Suprapubic skin (tissue), 4 donors: ENCODE measurements around the gene TNIP3.

Source experiments
- EP300 ChIP-seq: sonication (generic); formaldehyde crosslinking; IDR thresholded peaks from one replicate; pipeline ENCODE4 v1.6.1; 2017; ENCODE audit warnings: antibody characterized with exemption
- POLR2A ChIP-seq, 2 donors: fragments of 450-650 bp; IDR thresholded peaks; one replicate each; pipeline ENCODE4 v1.6.1; 2017; ENCODE audit warnings: antibody characterized with exemption in 2 of 2, mild to moderate bottlenecking in 2 of 2, moderate library complexity in 2 of 2
- POLR2AphosphoS5 ChIP-seq, 3 donors: sonication (generic); formaldehyde crosslinking; IDR thresholded peaks; one replicate each; pipeline ENCODE4 v1.6.1; 2017; ENCODE audit warnings: antibody characterized with exemption in 3 of 3
- TF ChIP-seq, protein P1 (sequence below), 2 donors: fragments of 200-600 bp in 1 of 2; fragments of 450-650 bp in 1 of 2; sonication (generic) in 1 of 2; IDR thresholded peaks; one replicate each; pipeline ENCODE4 v1.5.1; 2016 to 2019; ENCODE audit warnings: antibody characterized with exemption in 2 of 2, mild to moderate bottlenecking in 1 of 2, moderate library complexity in 1 of 2

DNA sequence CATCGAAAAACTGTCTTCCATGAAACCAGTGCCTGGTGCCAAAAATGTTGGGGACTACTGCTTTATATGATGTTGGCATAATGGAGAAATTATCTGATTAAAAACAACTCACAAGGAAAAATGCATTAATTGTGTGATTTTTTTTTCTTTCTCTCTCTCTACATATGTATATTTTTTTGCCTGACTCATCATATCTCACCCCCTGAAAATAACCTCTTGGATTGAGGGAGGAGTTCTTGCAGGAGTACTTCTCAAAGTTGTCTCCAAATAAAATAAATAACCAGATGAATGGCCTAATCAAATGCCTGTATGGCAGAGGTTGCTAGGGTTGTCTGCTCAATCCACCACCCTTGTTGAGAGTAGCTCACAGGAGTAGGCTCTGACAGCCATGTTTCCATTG is 19.9 kb upstream of the TNIP3 start:
- TF ChIP-seq EP300 (no peak), POLR2A (IDR thresholded peaks at IDR 0.05) (no peak), POLR2AphosphoS5 (IDR thresholded peaks at IDR 0.05) (no peak)
- TF ChIP-seq, protein P1, sequence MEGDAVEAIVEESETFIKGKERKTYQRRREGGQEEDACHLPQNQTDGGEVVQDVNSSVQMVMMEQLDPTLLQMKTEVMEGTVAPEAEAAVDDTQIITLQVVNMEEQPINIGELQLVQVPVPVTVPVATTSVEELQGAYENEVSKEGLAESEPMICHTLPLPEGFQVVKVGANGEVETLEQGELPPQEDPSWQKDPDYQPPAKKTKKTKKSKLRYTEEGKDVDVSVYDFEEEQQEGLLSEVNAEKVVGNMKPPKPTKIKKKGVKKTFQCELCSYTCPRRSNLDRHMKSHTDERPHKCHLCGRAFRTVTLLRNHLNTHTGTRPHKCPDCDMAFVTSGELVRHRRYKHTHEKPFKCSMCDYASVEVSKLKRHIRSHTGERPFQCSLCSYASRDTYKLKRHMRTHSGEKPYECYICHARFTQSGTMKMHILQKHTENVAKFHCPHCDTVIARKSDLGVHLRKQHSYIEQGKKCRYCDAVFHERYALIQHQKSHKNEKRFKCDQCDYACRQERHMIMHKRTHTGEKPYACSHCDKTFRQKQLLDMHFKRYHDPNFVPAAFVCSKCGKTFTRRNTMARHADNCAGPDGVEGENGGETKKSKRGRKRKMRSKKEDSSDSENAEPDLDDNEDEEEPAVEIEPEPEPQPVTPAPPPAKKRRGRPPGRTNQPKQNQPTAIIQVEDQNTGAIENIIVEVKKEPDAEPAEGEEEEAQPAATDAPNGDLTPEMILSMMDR (IDR thresholded peaks at IDR 0.05), result no peak
